Hepatocyte (in vitro differentiated cells): Measurements from ENCODE around the gene CFTR.

Experiments used
- EZH2 ChIP-seq: fragments of 200-600 bp; sonication (generic); IDR thresholded peaks from 2 replicates; pipeline ENCODE4 v1.6.1; 2016; ENCODE audit warnings: antibody characterized with exemption, mild to moderate bottlenecking, borderline replicate concordance
- EZH2phosphoT487 ChIP-seq: fragments of 200-600 bp; sonication (generic); IDR thresholded peaks from one replicate; pipeline ENCODE4 v1.6.1; 2018; ENCODE audit warnings: antibody characterized with exemption, mild to moderate bottlenecking, low read depth, moderate library complexity; ENCODE audit not compliant: unreplicated experiment, severe bottlenecking
- TF ChIP-seq, protein P1 (sequence below): fragments of 200-600 bp; sonication (generic); IDR thresholded peaks from 2 replicates; pipeline ENCODE4 v1.5.1; 2016; ENCODE audit warnings: antibody characterized with exemption, mild to moderate bottlenecking; ENCODE audit not compliant: poor library complexity

DNA sequence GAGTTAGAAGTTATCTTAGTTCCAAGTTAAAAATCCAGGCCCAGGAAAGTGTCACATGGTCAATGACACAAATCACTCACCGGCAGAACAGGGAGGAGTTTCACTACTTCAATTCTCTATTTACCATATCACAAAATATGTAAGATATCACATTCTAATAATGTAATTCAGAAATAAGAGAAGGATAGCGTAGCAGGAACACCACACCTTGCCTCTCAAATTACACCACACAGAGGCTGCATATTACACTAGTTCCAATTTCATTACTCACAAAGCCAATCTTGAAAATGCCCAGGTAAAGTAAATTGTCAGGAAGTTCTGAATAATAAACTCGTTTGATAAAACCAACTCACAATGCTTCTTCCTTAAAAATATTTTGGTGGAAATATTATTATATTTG lies 224.2 kb downstream of the CFTR start:
- TF ChIP-seq, protein P1, sequence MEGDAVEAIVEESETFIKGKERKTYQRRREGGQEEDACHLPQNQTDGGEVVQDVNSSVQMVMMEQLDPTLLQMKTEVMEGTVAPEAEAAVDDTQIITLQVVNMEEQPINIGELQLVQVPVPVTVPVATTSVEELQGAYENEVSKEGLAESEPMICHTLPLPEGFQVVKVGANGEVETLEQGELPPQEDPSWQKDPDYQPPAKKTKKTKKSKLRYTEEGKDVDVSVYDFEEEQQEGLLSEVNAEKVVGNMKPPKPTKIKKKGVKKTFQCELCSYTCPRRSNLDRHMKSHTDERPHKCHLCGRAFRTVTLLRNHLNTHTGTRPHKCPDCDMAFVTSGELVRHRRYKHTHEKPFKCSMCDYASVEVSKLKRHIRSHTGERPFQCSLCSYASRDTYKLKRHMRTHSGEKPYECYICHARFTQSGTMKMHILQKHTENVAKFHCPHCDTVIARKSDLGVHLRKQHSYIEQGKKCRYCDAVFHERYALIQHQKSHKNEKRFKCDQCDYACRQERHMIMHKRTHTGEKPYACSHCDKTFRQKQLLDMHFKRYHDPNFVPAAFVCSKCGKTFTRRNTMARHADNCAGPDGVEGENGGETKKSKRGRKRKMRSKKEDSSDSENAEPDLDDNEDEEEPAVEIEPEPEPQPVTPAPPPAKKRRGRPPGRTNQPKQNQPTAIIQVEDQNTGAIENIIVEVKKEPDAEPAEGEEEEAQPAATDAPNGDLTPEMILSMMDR: no peak
- TF ChIP-seq EZH2 (no peak), EZH2phosphoT487 (no peak)
